EL (cell line): Measurements from ENCODE around the gene KCNJ11.
"Not testable (repeated sequence)": the region's sequence is repeated elsewhere in the genome, so short reads cannot be mapped to it uniquely, and the experiment has no call there.

Experiments used
- DNase-seq: peaks from one replicate; pipeline ENCODE4 v3.0.0-alpha.2; 2016

The KCNJ11 gene

DNA sequence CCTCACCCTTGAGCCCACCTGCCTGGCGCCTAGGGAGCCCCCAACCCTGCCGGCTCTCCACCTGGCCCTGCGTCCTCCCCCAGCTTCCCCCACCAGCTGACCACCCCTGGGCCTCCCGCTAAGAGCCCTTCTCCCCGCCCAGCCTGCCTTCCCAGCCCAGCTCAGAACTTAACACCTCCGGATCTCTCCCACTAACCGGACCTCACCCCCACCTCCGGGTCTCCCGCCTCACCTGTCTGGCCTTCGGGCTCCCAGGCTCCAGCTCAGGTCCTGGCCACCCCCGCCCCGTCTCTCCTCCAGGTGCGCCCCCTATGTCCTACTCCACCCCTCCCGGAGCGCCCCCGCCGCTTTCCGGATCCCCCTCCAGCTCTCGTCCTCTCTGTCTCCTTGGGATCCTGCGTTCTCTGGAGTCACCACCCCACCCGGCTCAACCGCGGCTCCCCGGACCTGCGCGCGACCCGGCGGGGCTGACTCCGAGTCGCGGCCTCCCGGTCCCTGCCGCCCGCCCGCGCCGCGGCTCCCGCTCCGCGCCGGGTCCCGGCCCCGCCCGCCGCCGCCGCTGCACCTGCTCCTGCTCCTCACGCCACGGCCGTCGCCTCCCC, at the start of gene KCNJ11:
Gene KCNJ11, minus strand, starts transcription at position 51 of the 602 bp plus-strand sequence. CDS start 568 bp downstream, outside the sequence.
- no peak for DNase-seq

- no peak for DNase-seq
These were observed 48.9 kb upstream of the KCNJ11 start for GRCh38 chr11:17437366-17437765.

GRCh38 chr11:17434108-17434507, 45.6 kb upstream of the KCNJ11 start:
- no peak for DNase-seq

- no peak for DNase-seq
These were observed 43.5 kb upstream of the KCNJ11 start for GRCh38 chr11:17432002-17432401.

- DNase-seq = no peak
These were observed 42.7 kb upstream of the KCNJ11 start for GRCh38 chr11:17431139-17431538.

DNA sequence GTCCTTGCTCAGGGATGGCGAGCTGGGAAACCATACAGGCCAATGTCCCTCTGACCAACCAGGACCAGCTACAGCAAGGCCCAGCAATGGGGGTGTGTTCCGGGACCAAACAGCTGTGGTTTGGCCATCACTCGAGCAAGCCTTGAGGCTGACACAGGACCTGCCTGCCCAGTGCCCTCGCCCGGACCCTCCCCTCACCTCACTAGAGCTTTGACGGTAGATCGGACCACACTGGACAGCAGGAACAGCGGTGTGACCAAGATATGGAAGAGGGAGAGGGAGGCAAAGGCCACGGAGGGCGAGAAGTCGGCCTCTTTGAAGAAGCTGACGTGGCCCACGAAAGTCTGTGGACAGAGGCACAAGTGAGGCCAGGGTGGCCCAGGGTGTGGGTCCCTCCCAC, 42.2 kb upstream of the KCNJ11 start:
- DNase-seq = no peak

GRCh38 chr11:17428925-17429324, 40.5 kb upstream of the KCNJ11 start:
- DNase-seq = no peak

DNA sequence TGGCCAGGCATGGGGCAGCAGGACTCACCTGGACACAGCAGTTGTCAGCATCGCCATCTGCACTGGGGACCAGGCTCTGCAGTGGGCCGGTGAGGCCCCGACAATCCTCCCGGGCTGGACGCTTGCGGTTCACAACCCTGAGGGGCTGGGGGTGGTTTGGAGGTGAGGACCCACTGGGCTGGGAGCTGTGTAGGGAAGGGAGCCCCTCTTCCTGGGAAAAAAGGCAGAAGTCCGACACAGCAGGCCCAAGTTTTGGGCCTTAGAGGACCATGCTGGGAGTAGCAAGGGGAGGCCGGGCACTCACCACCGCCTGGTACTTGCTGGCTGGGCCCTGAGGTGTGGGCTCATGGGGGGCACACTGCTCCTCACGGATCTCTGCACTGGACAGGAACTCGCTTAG, 39.8 kb upstream of the KCNJ11 start:
- no peak for DNase-seq

- not testable (repeated sequence) for DNase-seq
These were observed 37.8 kb upstream of the KCNJ11 start for GRCh38 chr11:17426233-17426632.

- DNase-seq = no peak
These were observed 35.3 kb upstream of the KCNJ11 start for GRCh38 chr11:17423533-17424310.

GRCh38 chr11:17421781-17422180, 33.3 kb upstream of the KCNJ11 start:
- DNase-seq = no peak

DNA sequence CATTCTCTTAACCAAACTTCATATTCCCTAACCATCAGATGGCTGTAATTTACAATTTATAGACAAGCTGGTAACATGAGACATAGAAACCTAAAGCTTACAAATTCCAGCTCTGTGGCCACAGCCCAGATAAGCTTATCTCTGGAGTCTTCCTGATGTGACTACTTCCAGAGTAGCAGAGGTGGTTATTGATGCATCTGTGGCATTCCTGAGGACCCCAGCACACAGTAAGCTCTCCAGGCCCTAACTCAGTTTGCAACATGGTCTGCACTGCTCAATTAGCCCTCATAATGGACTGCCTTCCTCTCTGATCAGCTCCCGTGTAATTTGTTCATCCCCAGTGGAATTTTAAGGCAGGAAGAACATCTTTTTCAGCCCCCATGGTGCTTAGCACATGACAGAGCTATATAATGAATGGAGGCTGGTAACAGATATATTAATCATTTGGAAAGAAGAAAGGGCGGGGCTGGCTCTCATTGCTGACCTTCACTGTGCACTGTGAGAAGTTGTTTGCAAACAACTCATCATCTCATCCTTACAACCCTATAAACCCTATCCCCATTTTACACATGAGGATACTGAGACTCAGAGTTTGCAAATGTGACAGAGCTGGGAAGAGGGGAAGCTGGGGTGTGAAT, 30.1 kb upstream of the KCNJ11 start:
- no peak for DNase-seq

GRCh38 chr11:17416492-17416891, 28.0 kb upstream of the KCNJ11 start:
- no peak for DNase-seq

- no peak for DNase-seq
These were observed 27.2 kb upstream of the KCNJ11 start for GRCh38 chr11:17415523-17416104.

DNA sequence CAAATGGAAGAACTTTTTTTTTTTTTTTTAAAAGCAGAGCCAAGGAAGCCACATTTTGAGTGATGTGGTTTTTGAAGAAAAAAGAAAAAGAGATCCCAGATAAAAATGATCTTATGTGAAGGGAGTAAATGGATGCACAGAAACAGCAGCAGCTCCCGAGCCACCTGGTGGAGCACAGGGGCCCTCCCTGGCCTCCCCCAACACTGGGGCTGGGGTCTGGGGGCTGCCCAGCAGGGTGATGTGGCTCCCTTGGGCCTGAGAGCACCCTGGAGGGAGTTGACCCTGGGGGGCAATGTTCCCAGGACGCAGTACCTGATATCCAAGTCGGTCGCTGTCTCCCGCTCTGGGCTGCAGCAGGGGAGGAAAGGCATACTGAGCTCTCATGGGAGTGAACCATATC, 26.5 kb upstream of the KCNJ11 start:
- DNase-seq = no peak

- DNase-seq = no peak
These were observed 25.9 kb upstream of the KCNJ11 start for GRCh38 chr11:17414317-17414737.

DNA sequence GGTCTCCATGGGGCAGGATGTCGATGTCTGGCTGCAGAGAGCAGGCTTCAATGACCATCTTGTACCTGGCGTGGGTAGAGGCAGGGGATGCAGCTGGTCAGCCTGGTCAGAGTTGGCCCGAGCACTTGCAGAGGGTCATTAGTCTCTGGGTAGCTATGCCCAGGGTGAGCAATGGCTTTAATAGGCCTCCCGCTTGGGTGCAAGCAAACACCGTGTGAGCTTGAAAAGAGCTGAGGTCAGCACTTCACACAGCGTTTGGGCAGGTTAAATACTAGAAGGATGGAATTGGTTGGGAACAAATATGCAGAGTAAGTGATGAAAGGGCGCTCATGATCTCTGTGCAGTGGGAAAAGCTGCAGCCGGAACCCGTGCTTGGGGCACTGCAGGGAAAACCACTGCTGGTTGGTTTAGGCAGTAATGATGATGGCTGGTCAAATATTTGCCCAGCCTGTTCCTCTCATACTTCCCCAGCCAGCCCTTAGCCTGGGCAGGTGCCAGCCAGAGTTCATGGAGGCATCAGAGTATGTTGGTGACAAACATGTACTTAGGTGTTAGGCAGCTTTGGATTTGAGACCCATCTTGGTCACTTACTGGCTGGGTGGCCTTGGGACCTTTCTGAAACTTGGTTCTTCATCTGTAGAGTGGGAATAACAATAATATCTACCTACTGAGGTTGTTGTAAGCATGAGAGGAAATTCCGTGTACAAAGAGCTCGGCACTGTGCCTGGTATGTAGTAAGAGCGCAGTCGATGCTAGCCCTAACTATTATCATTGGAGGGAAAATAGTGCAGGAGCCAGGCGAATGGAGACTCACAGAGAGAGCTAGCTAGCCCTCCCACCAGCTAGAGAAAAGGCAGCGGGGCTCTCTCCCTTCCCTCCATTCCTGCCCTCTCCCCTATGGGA, 25.2 kb upstream of the KCNJ11 start:
- DNase-seq = no peak

GRCh38 chr11:17412488-17413180, 24.2 kb upstream of the KCNJ11 start:
- DNase-seq = no peak

DNA sequence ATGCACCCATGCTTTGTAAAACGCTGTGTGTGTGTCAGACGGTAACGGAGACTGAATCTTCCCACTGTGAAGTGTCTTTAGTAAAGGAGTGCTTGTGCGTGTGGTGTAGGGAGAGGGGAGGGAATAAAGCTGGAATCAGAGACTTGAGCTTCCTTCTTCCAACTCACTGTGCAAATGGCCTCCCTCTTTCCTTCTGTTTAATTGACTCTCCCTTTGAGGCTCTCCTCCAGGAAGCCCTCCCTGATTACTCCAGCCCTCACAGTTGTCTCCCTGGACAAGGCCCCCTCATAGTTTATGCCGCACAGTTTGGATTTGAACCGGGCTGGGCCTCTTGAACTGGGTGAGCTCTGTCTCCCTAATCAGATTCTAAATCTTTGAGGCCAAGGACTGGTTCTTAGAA, 23.0 kb upstream of the KCNJ11 start:
- DNase-seq = no peak

- no peak for DNase-seq
These were observed 22.3 kb upstream of the KCNJ11 start for GRCh38 chr11:17410606-17411379.

DNA sequence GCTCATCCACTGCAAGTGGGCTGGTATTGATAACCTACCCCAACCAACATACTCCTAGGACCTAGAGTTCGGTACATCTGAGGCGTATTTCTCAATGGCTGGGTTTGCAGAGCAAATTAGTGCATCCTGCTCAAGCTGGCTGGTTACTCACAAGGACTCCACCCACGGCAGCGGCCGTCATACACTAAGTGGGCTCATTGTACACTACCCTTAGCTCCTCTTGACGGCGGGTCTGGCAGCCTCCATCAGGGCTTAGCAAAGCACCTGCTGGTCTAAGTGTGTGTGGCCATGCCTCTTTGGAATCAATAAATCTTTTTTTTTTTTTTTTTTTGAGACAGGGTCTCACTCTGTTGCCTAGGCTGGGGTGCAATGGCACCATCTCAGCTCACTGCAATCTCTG, 20.2 kb upstream of the KCNJ11 start:
- DNase-seq = no peak
